IMR-90 (cell line): Measurements from ENCODE around the gene NISCH. TPM values are rescaled to one million over a fixed set of nuclear protein-coding genes. Genes with fewer than 3 reads are reported as not detected.

Experiments
- ATAC-seq: fragments of 200-7000 bp; cut with Tn5 transposase; 2 replicates; pipeline ENCODE4 v1.9.1; 2020; ENCODE audit warnings: low read depth, mild to moderate bottlenecking, moderate library complexity
- BruUV-seq: library from RNA; stranded (reverse); fragments of 400-500 nt; replicated peaks from 2 replicates; lab custom pipeline; 2021; lab: Mats Ljungman, UMichigan
- CTCF ChIA-PET: fragments of 300-600 bp; formaldehyde crosslinking; extraction: SDS; loops from one replicate; lab custom pipeline; 2021; ENCODE audit warnings: antibody characterized with exemption; lab: Yijun Ruan, JAX
- POLR2A ChIA-PET: fragments of 300-600 bp; sonication (Branson Sonifier 250); formaldehyde crosslinking; loops from one replicate; lab custom pipeline; 2022; ENCODE audit warnings: antibody characterized with exemption; ENCODE audit not compliant: unreplicated experiment; lab: Charles Lee
- DNase-seq: peaks from one replicate; pipeline ENCODE4 v3.0.0; 2013
- H2AFZ ChIP-seq: replicated peaks from 2 replicates; pipeline ENCODE3; 2013; ENCODE audit warnings: low read length, mild to moderate bottlenecking; ENCODE audit not compliant: poor library complexity
- H2AK5ac ChIP-seq: 2 replicates; pipeline ENCODE4 v1.6.1; 2013; ENCODE audit warnings: low read depth, low read length, inconsistent platforms
- H2AK9ac ChIP-seq: replicated peaks from 2 replicates; pipeline ENCODE3; 2013; ENCODE audit warnings: mild to moderate bottlenecking, low read depth, low read length, moderate library complexity; ENCODE audit not compliant: poor library complexity
- H2BK120ac ChIP-seq: 2 replicates; pipeline ENCODE4 v1.6.1; 2013; ENCODE audit warnings: low read depth, low read length, inconsistent platforms
- H2BK15ac ChIP-seq: 3 replicates; pipeline ENCODE4 v1.6.1; 2013; ENCODE audit warnings: low read depth, low read length, inconsistent platforms
- H2BK20ac ChIP-seq: 2 replicates; pipeline ENCODE4 v1.6.1; 2013; ENCODE audit warnings: low read depth, mild to moderate bottlenecking, inconsistent platforms, low read length, moderate library complexity
- H2BK5ac ChIP-seq: 2 replicates; pipeline ENCODE4 v1.6.1; 2013; ENCODE audit warnings: mild to moderate bottlenecking, low read depth, low read length, inconsistent platforms; ENCODE audit not compliant: poor library complexity, severe bottlenecking
- H3K14ac ChIP-seq: replicated peaks from 2 replicates; pipeline ENCODE4 v1.6.1; 2013; ENCODE audit warnings: low read depth, low read length, inconsistent platforms
- H3K18ac ChIP-seq: 2 replicates; pipeline ENCODE4 v1.6.1; 2013; ENCODE audit warnings: low read depth, low read length, control low read depth
- H3K23ac ChIP-seq: 2 replicates; pipeline ENCODE4 v1.6.1; 2013; ENCODE audit warnings: low read depth, low read length, inconsistent platforms
- H3K27ac ChIP-seq: 2 replicates; pipeline ENCODE4 v1.5.1; 2013; ENCODE audit warnings: mild to moderate bottlenecking, control low read depth, low read length; ENCODE audit not compliant: insufficient read depth
- H3K27me3 ChIP-seq: 2 replicates; pipeline ENCODE4 v1.6.1; 2013; ENCODE audit warnings: low read length; ENCODE audit not compliant: control insufficient read depth, insufficient read depth
- H3K36me3 ChIP-seq: 2 replicates; pipeline ENCODE4 v1.6.1; 2013; ENCODE audit warnings: low read length, mixed read lengths; ENCODE audit not compliant: control insufficient read depth, insufficient read depth
- H3K4ac ChIP-seq: 2 replicates; pipeline ENCODE4 v1.6.1; 2013; ENCODE audit warnings: low read depth, low read length, inconsistent platforms
- H3K4me1 ChIP-seq: 2 replicates; pipeline ENCODE4 v1.6.1; 2013; ENCODE audit warnings: low read length, mixed read lengths; ENCODE audit not compliant: control insufficient read depth, insufficient read depth
- H3K4me2 ChIP-seq: 2 replicates; pipeline ENCODE4 v1.6.1; 2013; ENCODE audit warnings: low read depth, mild to moderate bottlenecking, control low read depth, low read length, moderate library complexity
- H3K4me3 ChIP-seq: 2 replicates; pipeline ENCODE4 v1.5.1; 2013; ENCODE audit warnings: low read depth, mild to moderate bottlenecking, control low read depth, low read length, moderate library complexity; ENCODE audit not compliant: insufficient read depth
- H3K56ac ChIP-seq: 2 replicates; pipeline ENCODE4 v1.6.1; 2013; ENCODE audit warnings: low read length, inconsistent platforms; ENCODE audit not compliant: insufficient read depth; ENCODE audit errors: extremely low read depth
- H3K79me1 ChIP-seq, 2 experiments: 2 replicates each; pipeline ENCODE4 v1.6.1; 2013; ENCODE audit warnings: low read length in 2 of 2, inconsistent platforms in 1 of 2, low read depth in 1 of 2
- H3K9ac ChIP-seq: 2 replicates; pipeline ENCODE4 v1.6.1; 2013; ENCODE audit warnings: low read depth, low read length, control low read depth
- H3K9me1 ChIP-seq: 2 replicates; pipeline ENCODE4 v1.6.1; 2013; ENCODE audit warnings: low read length, inconsistent platforms; ENCODE audit not compliant: insufficient read depth
- H3K9me3 ChIP-seq: 2 replicates; pipeline ENCODE4 v1.6.1; 2013; ENCODE audit warnings: low read length; ENCODE audit not compliant: control insufficient read depth, insufficient read depth
- H4K20me1 ChIP-seq: 2 replicates; pipeline ENCODE4 v1.6.1; 2013; ENCODE audit warnings: low read length, inconsistent platforms; ENCODE audit not compliant: insufficient read depth
- H4K5ac ChIP-seq: 2 replicates; pipeline ENCODE4 v1.6.1; 2013; ENCODE audit warnings: mild to moderate bottlenecking, low read depth, low read length, control low read depth
- H4K8ac ChIP-seq, 2 experiments: 2 replicates each; pipeline ENCODE4 v1.6.1; 2013; ENCODE audit warnings: low read depth in 2 of 2, low read length in 2 of 2, control low read depth in 1 of 2, inconsistent platforms in 1 of 2
- H4K91ac ChIP-seq: 2 replicates; pipeline ENCODE4 v1.6.1; 2013; ENCODE audit warnings: low read depth, low read length, inconsistent platforms; ENCODE audit not compliant: insufficient read depth
- BHLHE40 ChIP-seq: fragments of 150-350 bp; IDR thresholded peaks from 2 replicates; pipeline ENCODE4 v1.6.1; 2016; ENCODE audit warnings: mild to moderate bottlenecking, low read depth, low read length
- CEBPB ChIP-seq: IDR thresholded peaks from 2 replicates; pipeline ENCODE4 v1.6.1; 2012; ENCODE audit warnings: low read depth, low read length, improper control_type of control experiment
- FOS ChIP-seq: fragments of 150-350 bp; IDR thresholded peaks from 2 replicates; pipeline ENCODE4 v1.6.1; 2016; ENCODE audit warnings: low read depth, low read length
- MXI1 ChIP-seq: IDR thresholded peaks from 2 replicates; pipeline ENCODE4 v1.6.1; 2012; ENCODE audit warnings: low read depth, mild to moderate bottlenecking, low read length, moderate library complexity, borderline replicate concordance
- NFE2L2 ChIP-seq: fragments of 150-350 bp; IDR thresholded peaks from 2 replicates; pipeline ENCODE4 v1.6.1; 2016; ENCODE audit warnings: low read depth, mild to moderate bottlenecking, low read length
- RAD21 ChIP-seq: IDR thresholded peaks from 2 replicates; pipeline ENCODE4 v1.6.1; 2012; ENCODE audit warnings: low read length, improper control_type of control experiment
- RFX5 ChIP-seq: IDR thresholded peaks from 2 replicates; pipeline ENCODE4 v1.8.0; 2012; ENCODE audit warnings: low read depth, mild to moderate bottlenecking, low read length, moderate library complexity
- SMC3 ChIP-seq: fragments of 150-350 bp; IDR thresholded peaks from 2 replicates; pipeline ENCODE4 v1.6.1; 2016; ENCODE audit warnings: low read depth, mild to moderate bottlenecking, antibody characterized with exemption, low read length, moderate library complexity
- WGBS, 2 experiments: methylation state at CpG; one replicate each; pipeline versions ENCODE4 v1.1.5 to v1.1.7; 2013; ENCODE audit warnings: missing lambda C conversion rate in 2 of 2; ENCODE audit not compliant: insufficient read length in 1 of 2; ENCODE audit errors: extremely low coverage in 2 of 2; 5-methylcytosine and 5-hydroxymethylcytosine counted together
- dilution Hi-C: fragments of 300-500 bp; cut with HindIII; formaldehyde crosslinking; loops from one replicate; pipeline ENCODE4 v1.14.3; 2018; ENCODE audit warnings: low sequenced_read_pairs; ENCODE audit not compliant: unreplicated experiment
- in situ Hi-C: fragments of 300-500 bp; cut with MboI; formaldehyde crosslinking; loops from 3 replicates; pipeline ENCODE4 v1.14.3; 2019; ENCODE audit warnings: low sequenced_read_pairs, inconsistent platforms, mixed read lengths
- intact Hi-C: fragments of 100-400 bp; cut with micrococcal nuclease; formaldehyde crosslinking; loops from 2 replicates; pipeline ENCODE4 v1.10.0; 2022
- polyA plus RNA-seq, 3 experiments: library from polyadenylated mRNA; depleted of rRNA; stranded (reverse); fragments of >200 nt; gene quantifications; 2 replicates each; pipeline ENCODE4 v1.2.3, GENCODE V29; 2012; ENCODE audit warnings: low replicate concordance in 1 of 3
- total RNA-seq: library from RNA; depleted of rRNA; stranded (reverse); fragments of >200 nt; gene quantifications from 2 replicates; pipeline ENCODE4 v1.2.3, GENCODE V29; 2012
- TF ChIP-seq, protein P1 (sequence below): fragments of 150-350 bp; IDR thresholded peaks from 2 replicates; pipeline ENCODE4 v1.6.1; 2016; ENCODE audit warnings: low read depth, mild to moderate bottlenecking, low read length, moderate library complexity, borderline replicate concordance
- TF ChIP-seq, protein P2 (sequence below): fragments of 150-350 bp; IDR thresholded peaks from 2 replicates; pipeline ENCODE4 v1.6.1; 2017; ENCODE audit warnings: mild to moderate bottlenecking, antibody characterized with exemption, low read length, low read depth

The NISCH gene
- total and polyA plus RNA-seq, 2 of the 4 experiments (the other 2 are of a cell fraction), result 36.9 to 86.0 TPM

DNA sequence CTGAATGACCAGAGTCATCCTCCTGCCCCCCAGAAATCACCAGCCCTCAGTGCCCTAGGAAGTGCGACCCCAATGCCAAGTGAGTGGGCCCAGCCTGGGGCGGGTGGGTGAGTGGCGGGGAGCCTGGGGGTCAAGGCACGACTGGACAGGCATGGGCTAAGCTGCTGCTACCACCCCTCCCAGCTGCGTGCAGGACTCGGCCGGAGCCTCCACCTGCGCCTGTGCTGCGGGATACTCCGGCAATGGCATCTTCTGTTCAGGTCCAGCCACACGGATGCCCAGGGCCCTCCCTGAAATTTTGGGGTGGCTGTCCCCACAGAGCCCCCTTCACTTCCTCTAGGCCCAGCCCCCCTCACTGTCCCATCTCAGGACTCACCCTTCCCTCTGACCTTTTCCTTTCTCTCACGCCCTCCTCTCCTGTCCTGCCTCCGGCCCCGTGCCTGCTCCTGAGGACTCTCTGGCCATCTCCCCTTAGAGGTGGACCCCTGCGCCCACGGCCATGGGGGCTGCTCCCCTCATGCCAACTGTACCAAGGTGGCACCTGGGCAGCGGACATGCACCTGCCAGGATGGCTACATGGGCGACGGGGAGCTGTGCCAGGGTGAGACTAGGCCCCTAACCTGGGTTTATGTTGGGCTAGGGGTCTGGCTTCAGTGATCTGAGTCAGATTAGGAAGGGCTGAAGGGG, 61.2 kb downstream of the NISCH start:
- Histone ChIP-seq H3K9me3 (no peaks in the 10 kb centered on the region), H3K79me1 (no peaks in the 10 kb centered on the region), H3K27ac (no peak overlapping the region), H3K36me3 (no peaks in the 10 kb centered on the region), H3K4me1 (peaks cover 1% of the 10 kb centered on the region; the same call in 1 of the 2 replicates), H3K4me3 (no peak overlapping the region), H2AK9ac (no peak overlapping the region), H3K56ac (no peak overlapping the region), H3K14ac (no peak overlapping the region), H3K18ac (no peak overlapping the region), H4K20me1 (no peaks in the 10 kb centered on the region), H4K91ac (no peak overlapping the region), H3K27me3 (peaks cover 34% of the 10 kb centered on the region), H3K9ac (no peak overlapping the region), H3K23ac (no peak overlapping the region), H2BK15ac (no peak overlapping the region), H3K4me2 (no peak overlapping the region), H4K8ac (no peak overlapping the region), H4K5ac (no peak overlapping the region), H2BK5ac (no peak overlapping the region), H2BK20ac (no peak overlapping the region), H2AK5ac (no peak overlapping the region), H3K9me1 (no peaks in the 10 kb centered on the region), H3K4ac (no peak overlapping the region), H2AFZ (no peak overlapping the region), H2BK120ac (no peak overlapping the region)
- in situ Hi-C loops (no loop called here), intact Hi-C loops (no loop called here), dilution Hi-C loops (no loop called here)
- no peak for DNase-seq
- BruUV-seq, result no TSS peak
- CTCF ChIA-PET, result no interaction called here
- no peak for TF ChIP-seq BHLHE40
- TF ChIP-seq, protein P1, sequence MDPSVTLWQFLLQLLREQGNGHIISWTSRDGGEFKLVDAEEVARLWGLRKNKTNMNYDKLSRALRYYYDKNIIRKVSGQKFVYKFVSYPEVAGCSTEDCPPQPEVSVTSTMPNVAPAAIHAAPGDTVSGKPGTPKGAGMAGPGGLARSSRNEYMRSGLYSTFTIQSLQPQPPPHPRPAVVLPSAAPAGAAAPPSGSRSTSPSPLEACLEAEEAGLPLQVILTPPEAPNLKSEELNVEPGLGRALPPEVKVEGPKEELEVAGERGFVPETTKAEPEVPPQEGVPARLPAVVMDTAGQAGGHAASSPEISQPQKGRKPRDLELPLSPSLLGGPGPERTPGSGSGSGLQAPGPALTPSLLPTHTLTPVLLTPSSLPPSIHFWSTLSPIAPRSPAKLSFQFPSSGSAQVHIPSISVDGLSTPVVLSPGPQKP, result no peak
- TF ChIP-seq RAD21, result no peak
- TF ChIP-seq MXI1, result no peak
- TF ChIP-seq NFE2L2, result no peak
- TF ChIP-seq FOS, result no peak
- TF ChIP-seq SMC3, result no peak
- TF ChIP-seq CEBPB, result no peak
- no peak for TF ChIP-seq RFX5
- TF ChIP-seq, protein P2, sequence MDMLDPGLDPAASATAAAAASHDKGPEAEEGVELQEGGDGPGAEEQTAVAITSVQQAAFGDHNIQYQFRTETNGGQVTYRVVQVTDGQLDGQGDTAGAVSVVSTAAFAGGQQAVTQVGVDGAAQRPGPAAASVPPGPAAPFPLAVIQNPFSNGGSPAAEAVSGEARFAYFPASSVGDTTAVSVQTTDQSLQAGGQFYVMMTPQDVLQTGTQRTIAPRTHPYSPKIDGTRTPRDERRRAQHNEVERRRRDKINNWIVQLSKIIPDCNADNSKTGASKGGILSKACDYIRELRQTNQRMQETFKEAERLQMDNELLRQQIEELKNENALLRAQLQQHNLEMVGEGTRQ, result no peak
- POLR2A ChIA-PET, result no interaction called here
- 88% methylated on average over 3 of the region's 19 CpGs; no CpG with 5 or more reads in 1 of the 2 experiments for WGBS, 2 experiments
- no peak for ATAC-seq
